ENCODE measurements around the gene IL4R.

GRCh38 chr16:27281243-27281642 lies 32.5 kb upstream of the IL4R start:
- TF ChIP-seq CTCF (IDR thresholded peaks at IDR 0.05; ENCODE audit: low read depth, low read length) (no peak), POLR2A (IDR thresholded peaks at IDR 0.05; ENCODE audit: extremely low read depth, insufficient read length) (no peak), MYC (IDR thresholded peaks at IDR 0.05; ENCODE audit: low read depth, low read length) (no peak), MAX (IDR thresholded peaks at IDR 0.05; ENCODE audit: low read depth, low read length) (no peak)
